GM12878 (cell line): ENCODE results near the gene LRRC3. TPM values are rescaled to one million over a fixed set of nuclear protein-coding genes. Genes with fewer than 3 reads are reported as not detected.

Source experiments
- ATAC-seq: fragments of 200-7000 bp; cut with Tn5 transposase; 3 replicates; pipeline ENCODE4 v1.9.1; 2020; ENCODE audit warnings: mild to moderate bottlenecking, moderate library complexity
- BruUV-seq: library from RNA; stranded (reverse); fragments of 400-500 nt; replicated peaks from 2 replicates; lab custom pipeline; 2021; lab: Mats Ljungman, UMichigan
- CTCF ChIA-PET: fragments of 300-600 bp; sonication (Branson Sonifier 250); formaldehyde crosslinking; extraction: SDS; loops from one replicate; lab custom pipeline; 2021; ENCODE audit warnings: inconsistent platforms; lab: Yijun Ruan, JAX
- POLR2A ChIA-PET: fragments of 350-600 bp; formaldehyde crosslinking; extraction: SDS; loops from one replicate; lab custom pipeline; 2021; ENCODE audit warnings: inconsistent platforms; lab: Charles Lee
- RAD21 ChIA-PET: fragments of 300-600 bp; sonication (Branson Sonifier 250); formaldehyde crosslinking; loops from one replicate; lab custom pipeline; 2023; ENCODE audit warnings: antibody characterized with exemption; ENCODE audit not compliant: unreplicated experiment; lab: Charles Lee
- SMC1A ChIA-PET: fragments of 300-600 bp; sonication (Branson Sonifier 250); formaldehyde crosslinking; loops from one replicate; lab custom pipeline; 2023; ENCODE audit not compliant: unreplicated experiment, uncharacterized antibody; lab: Charles Lee
- DNase-seq: peaks from one replicate; pipeline ENCODE4 v3.0.0-alpha.2; 2011; ENCODE audit warnings: low read depth, low spot score
- FAIRE-seq: peaks from 3 replicates; lab custom pipeline; 2011; peaks lifted over from hg19 to GRCh38; lab: Jason Lieb, UNC
- H2AFZ ChIP-seq: 2 replicates; pipeline ENCODE4 v1.6.0; 2011; ENCODE audit warnings: low read depth, low read length, control low read depth; ENCODE audit not compliant: control insufficient read depth
- H3K27ac ChIP-seq: 2 replicates; pipeline ENCODE4 v1.5.1; 2011; ENCODE audit warnings: control low read depth; ENCODE audit not compliant: control insufficient read depth, insufficient read depth
- H3K27me3 ChIP-seq, 2 experiments: replicated peaks in 1 of 2; 2 replicates each; pipeline versions ENCODE4 v1.6.0 to v1.6.1; 2011; ENCODE audit warnings: low read length in 1 of 2; ENCODE audit not compliant: control insufficient read depth in 2 of 2, insufficient read depth in 2 of 2
- H3K36me3 ChIP-seq, 2 experiments: 2 replicates each; pipeline ENCODE4 v1.5.1; 2011; ENCODE audit warnings: low read length in 1 of 2; ENCODE audit not compliant: control insufficient read depth in 2 of 2, insufficient read depth in 2 of 2
- H3K4me1 ChIP-seq: 2 replicates; pipeline ENCODE4 v1.6.1; 2011; ENCODE audit warnings: mild to moderate bottlenecking, low read length, moderate library complexity, mixed read lengths; ENCODE audit not compliant: control insufficient read depth, insufficient read depth
- H3K4me2 ChIP-seq: 2 replicates; pipeline ENCODE4 v1.6.0; 2011; ENCODE audit warnings: control low read depth; ENCODE audit not compliant: control insufficient read depth, insufficient read depth
- H3K4me3 ChIP-seq: fragments of 200-600 bp; sonication (generic); 2 replicates; pipeline ENCODE4 v1.5.1; 2016
- H3K79me2 ChIP-seq: 2 replicates; pipeline ENCODE4 v1.6.0; 2011; ENCODE audit warnings: low read length; ENCODE audit not compliant: control insufficient read depth, insufficient read depth
- H3K9ac ChIP-seq: 2 replicates; pipeline ENCODE4 v1.8.0; 2011; ENCODE audit warnings: low read length, control low read depth, mixed read lengths; ENCODE audit not compliant: control insufficient read depth, insufficient read depth
- H3K9me3 ChIP-seq: replicated peaks from 3 replicates; pipeline ENCODE4 v1.5.1; 2011; ENCODE audit warnings: mild to moderate bottlenecking, low read length; ENCODE audit not compliant: control insufficient read depth, insufficient read depth
- H4K20me1 ChIP-seq: 2 replicates; pipeline ENCODE4 v1.6.0; 2011; ENCODE audit not compliant: control insufficient read depth, insufficient read depth
- LARP7 ChIP-seq: fragments of 450-650 bp; IDR thresholded peaks from 2 replicates; pipeline ENCODE4 v1.6.1; 2017; ENCODE audit warnings: mild to moderate bottlenecking
- MTA3 ChIP-seq: IDR thresholded peaks from 2 replicates; pipeline ENCODE4 v1.6.1; 2012; ENCODE audit warnings: low read length, inconsistent platforms, borderline replicate concordance
- RAD51 ChIP-seq: fragments of 450-650 bp; IDR thresholded peaks from 2 replicates; pipeline ENCODE4 v1.6.1; 2016; ENCODE audit warnings: moderate library complexity, mild to moderate bottlenecking, inconsistent platforms
- SRF ChIP-seq, 2 experiments: IDR thresholded peaks; 2 replicates each; pipeline ENCODE4 v1.6.1; 2011; ENCODE audit warnings: low read depth in 2 of 2, low read length in 2 of 2, mild to moderate bottlenecking in 1 of 2, moderate library complexity in 1 of 2
- WGBS: methylation state at CpG from one replicate; pipeline ENCODE4 v1.1.6; 2016; ENCODE audit warnings: low lambda C conversion rate; ENCODE audit not compliant: insufficient replicate concordance, insufficient coverage; ENCODE audit errors: missing lambda C conversion rate; 5-methylcytosine and 5-hydroxymethylcytosine counted together
- in situ Hi-C: fragments of 300-500 bp; cut with MboI; formaldehyde crosslinking; loops from 9 replicates; pipeline ENCODE4 v1.14.3; 2018; ENCODE audit warnings: mixed read lengths
- intact Hi-C: fragments of 100-400 bp; cut with micrococcal nuclease; formaldehyde crosslinking; loops from one replicate; pipeline ENCODE4 v1.14.2; 2022; ENCODE audit not compliant: unreplicated experiment
- polyA plus RNA-seq, 11 experiments: library from polyadenylated mRNA; depleted of rRNA in 4 of 11; unstranded in 6 of 11; stranded (reverse) in 5 of 11; fragments of >200 nt; fragmentation: Nextera tagmentation in 4 of 11; fragmentation: Illumina TruSeq in 1 of 11; extraction: Ambion mirVana in 4 of 11; extraction: Trizol in 1 of 11; gene quantifications; 1 replicate in 1 of 11; 2 replicates in 10 of 11; pipeline versions ENCODE4 v1.2.1 to v1.2.3, GENCODE V29; 2011 to 2016; ENCODE audit warnings: inconsistent platforms in 2 of 11, missing spikeins in 2 of 11, low read depth in 1 of 11
- total RNA-seq, 4 experiments: library from RNA; depleted of rRNA in 3 of 4; stranded (reverse); fragments of >200 nt in 3 of 4; fragmentation: Illumina TruSeq in 1 of 4; extraction: Trizol in 1 of 4; gene quantifications; 2 replicates each; pipeline versions ENCODE4 v1.2.1 to v1.2.3, GENCODE V29; 2013 to 2021
- TF ChIP-seq, protein P1 (sequence below), 3 experiments: IDR thresholded peaks in 2 of 3; conservative IDR thresholded peaks in 1 of 3; 2 replicates each; pipeline ENCODE4 v1.5.1; 2011; ENCODE audit warnings: low read depth in 3 of 3, low read length in 3 of 3, mild to moderate bottlenecking in 3 of 3, control low read depth in 2 of 3, moderate library complexity in 2 of 3, inconsistent platforms in 1 of 3, mixed read lengths in 1 of 3; ENCODE audit not compliant: control insufficient read depth in 2 of 3, insufficient read depth in 1 of 3; ENCODE audit errors: extremely low read depth in 1 of 3

The LRRC3 gene
- total and polyA plus RNA-seq, 10 of the 15 experiments (the other 5 are each of a cell fraction or from before 2014, with no cell fraction given): 0.02 to 0.31 (median 0.09) TPM; not detected in 1

DNA sequence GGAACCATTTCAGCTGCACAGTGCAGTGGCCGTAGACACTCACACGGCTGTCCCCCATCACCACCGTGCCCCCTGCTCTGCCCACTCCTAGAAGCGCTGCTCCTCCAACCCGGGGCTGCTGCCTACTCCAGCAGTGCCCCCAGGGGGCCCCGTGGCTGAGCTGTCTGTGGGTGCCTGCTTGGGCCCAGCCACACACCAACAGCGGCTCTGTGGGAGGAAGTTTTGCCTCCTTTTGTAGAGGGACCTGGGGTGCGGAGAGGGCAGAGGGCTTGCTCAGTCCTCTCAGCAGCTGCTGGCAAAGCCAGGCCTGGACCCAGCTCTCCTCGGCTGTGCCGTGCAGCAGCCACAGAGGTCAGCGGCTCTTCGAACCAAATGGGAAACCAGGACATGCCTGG, 11.4 kb upstream of the LRRC3 start:
- H3K4me3 ChIP-seq: no peak overlapping the region
- H4K20me1 ChIP-seq: no peaks in the 10 kb centered on the region
- ChIA-PET SMC1A (no interaction called here), RAD21 (no interaction called here), POLR2A (no interaction called here), CTCF (no interaction called here)
- H3K4me2 ChIP-seq: no peak overlapping the region
- H3K9me3 ChIP-seq: no peaks in the 10 kb centered on the region; the same call in 2 of the 3 replicates
- in situ Hi-C loops (no loop called here), intact Hi-C loops (no loop called here)
- DNase-seq (no peak), FAIRE-seq (no peak), ATAC-seq (no peak)
- no peak overlapping the region for H3K27ac ChIP-seq
- no peaks in the 10 kb centered on the region for H3K4me1 ChIP-seq
- H3K36me3 ChIP-seq: no peaks in the 10 kb centered on the region
- no peak overlapping the region for H2AFZ ChIP-seq
- WGBS: 53% methylated on average over 11 of the region's 12 CpGs
- H3K9ac ChIP-seq: no peak overlapping the region
- H3K79me2 ChIP-seq: no peaks in the 10 kb centered on the region
- H3K27me3 ChIP-seq: no peaks in the 10 kb centered on the region; a peak in 1 of 4 replicates
- TF ChIP-seq RAD51 (no peak), SRF (IDR thresholded peaks at IDR 0.05; ENCODE audit: low read depth in 2 of 2, low read length in 2 of 2) (no peak), LARP7 (no peak)
- no TSS peak for BruUV-seq

DNA sequence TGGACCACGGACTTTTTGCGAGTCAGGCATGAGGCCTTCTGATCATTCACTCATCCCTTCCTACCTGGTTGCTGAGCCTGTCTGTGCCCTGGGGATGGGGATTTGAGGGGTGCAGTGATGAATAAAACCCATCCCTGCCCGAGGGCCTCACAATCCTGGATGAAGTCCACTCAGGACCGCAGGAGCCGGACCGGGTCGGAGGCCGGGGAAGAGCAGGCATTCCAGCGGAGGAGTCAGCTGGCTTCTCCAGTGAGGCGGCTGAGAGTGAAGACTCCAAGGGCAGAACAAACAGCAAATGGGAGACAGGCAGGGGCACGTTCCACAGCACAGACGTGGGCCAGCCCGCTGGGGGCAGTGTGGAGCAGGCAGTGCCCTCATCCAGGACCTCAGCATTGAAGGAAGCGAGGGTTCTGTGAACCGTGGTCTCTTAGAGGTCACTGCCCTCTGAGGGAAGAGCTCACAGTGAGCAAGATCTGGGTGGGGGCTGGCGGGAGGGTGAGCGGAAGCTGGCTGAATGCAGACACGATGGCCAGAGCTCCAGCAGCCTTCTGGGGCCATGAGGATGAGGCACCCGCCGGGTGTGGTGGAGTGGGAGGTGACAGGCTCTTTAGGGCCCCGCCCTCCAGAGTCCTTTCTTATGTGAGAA, 10.9 kb upstream of the LRRC3 start:
- H3K27me3 ChIP-seq: no peaks in the 10 kb centered on the region; a peak in 1 of 4 replicates
- in situ Hi-C loops: no loop called here

More for the DNA sequence above, 10.9 kb upstream of the LRRC3 start:
- WGBS: 60% methylated on average over 21 of the region's 21 CpGs
- POLR2A ChIA-PET: no interaction called here
- RAD21 ChIA-PET: no interaction called here
- intact Hi-C loops: no loop called here
- H3K79me2 ChIP-seq: no peaks in the 10 kb centered on the region
- H3K4me1 ChIP-seq: no peaks in the 10 kb centered on the region
- no peak overlapping the region for H3K27ac ChIP-seq
- TF ChIP-seq, protein P1, sequence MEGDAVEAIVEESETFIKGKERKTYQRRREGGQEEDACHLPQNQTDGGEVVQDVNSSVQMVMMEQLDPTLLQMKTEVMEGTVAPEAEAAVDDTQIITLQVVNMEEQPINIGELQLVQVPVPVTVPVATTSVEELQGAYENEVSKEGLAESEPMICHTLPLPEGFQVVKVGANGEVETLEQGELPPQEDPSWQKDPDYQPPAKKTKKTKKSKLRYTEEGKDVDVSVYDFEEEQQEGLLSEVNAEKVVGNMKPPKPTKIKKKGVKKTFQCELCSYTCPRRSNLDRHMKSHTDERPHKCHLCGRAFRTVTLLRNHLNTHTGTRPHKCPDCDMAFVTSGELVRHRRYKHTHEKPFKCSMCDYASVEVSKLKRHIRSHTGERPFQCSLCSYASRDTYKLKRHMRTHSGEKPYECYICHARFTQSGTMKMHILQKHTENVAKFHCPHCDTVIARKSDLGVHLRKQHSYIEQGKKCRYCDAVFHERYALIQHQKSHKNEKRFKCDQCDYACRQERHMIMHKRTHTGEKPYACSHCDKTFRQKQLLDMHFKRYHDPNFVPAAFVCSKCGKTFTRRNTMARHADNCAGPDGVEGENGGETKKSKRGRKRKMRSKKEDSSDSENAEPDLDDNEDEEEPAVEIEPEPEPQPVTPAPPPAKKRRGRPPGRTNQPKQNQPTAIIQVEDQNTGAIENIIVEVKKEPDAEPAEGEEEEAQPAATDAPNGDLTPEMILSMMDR (IDR thresholded peaks at IDR 0.05 in 2 of 3, conservative IDR thresholded peaks at IDR 0.05 in 1 of 3; ENCODE audit: control insufficient read depth in 2 of 3, extremely low read depth in 1 of 3, insufficient read depth in 1 of 3, low read depth in 3 of 3, low read length in 3 of 3): peak in 2 of 3 experiments; percentile 15 to 25; a peak in 1 of 6 replicates
- TF ChIP-seq MTA3: no peak
- TF ChIP-seq, all 136 proteins: peak for 1
- Histone ChIP-seq H3K9me3 (no peaks in the 10 kb centered on the region; the same call in 2 of the 3 replicates), H3K4me3 (no peak overlapping the region), H3K4me2 (no peak overlapping the region), H4K20me1 (no peaks in the 10 kb centered on the region), H2AFZ (no peak overlapping the region), H3K36me3 (no peaks in the 10 kb centered on the region), H3K9ac (no peak overlapping the region)
- no TSS peak for BruUV-seq
- ChIA-PET SMC1A (no interaction called here), CTCF (no interaction called here)
- ATAC-seq (peak; percentile 48), FAIRE-seq (no peak), DNase-seq (no peak)
